A673 (cell line): ENCODE measurements around the gene CHKB. TPM values are rescaled to one million over a fixed set of nuclear protein-coding genes. Genes with fewer than 3 reads are reported as not detected.

Experiments
- BruUV-seq: library from RNA; stranded (reverse); fragments of 400-500 nt; replicated peaks from 2 replicates; lab custom pipeline; 2021; lab: Mats Ljungman, UMichigan
- CTCF ChIA-PET: fragments of 300-600 bp; sonication (Branson Sonifier 250); formaldehyde crosslinking; loops from one replicate; lab custom pipeline; 2022; ENCODE audit warnings: antibody characterized with exemption; lab: Charles Lee
- POLR2A ChIA-PET: fragments of 300-600 bp; sonication (Branson Sonifier 250); formaldehyde crosslinking; loops from one replicate; lab custom pipeline; 2022; ENCODE audit warnings: antibody characterized with exemption; ENCODE audit not compliant: low non-redundant PET; lab: Charles Lee
- DNase-seq: peaks from one replicate; pipeline ENCODE4 v3.0.0-alpha.2; 2015; ENCODE audit warnings: low spot score
- H3K27ac ChIP-seq: fragments of 200-600 bp; sonication (generic); 2 replicates; pipeline ENCODE4 v1.5.1; 2016; ENCODE audit warnings: mixed run types, low read depth, mild to moderate bottlenecking, mixed read lengths, antibody characterized with exemption, low read length; ENCODE audit not compliant: poor library complexity, severe bottlenecking
- H3K27me3 ChIP-seq: fragments of 200-600 bp; sonication (generic); replicated peaks from 2 replicates; pipeline ENCODE4 v1.6.1; 2017; ENCODE audit warnings: mixed run types, low read depth, mild to moderate bottlenecking, mixed read lengths, antibody characterized with exemption, low read length; ENCODE audit not compliant: insufficient read depth, poor library complexity
- H3K36me3 ChIP-seq: fragments of 200-600 bp; sonication (generic); 2 replicates; pipeline ENCODE4 v1.6.1; 2016; ENCODE audit warnings: mixed run types, mild to moderate bottlenecking, mixed read lengths, antibody characterized with exemption, low read length; ENCODE audit not compliant: insufficient read depth, poor library complexity, severe bottlenecking
- H3K4me1 ChIP-seq: fragments of 200-600 bp; sonication (generic); 2 replicates; pipeline ENCODE4 v1.6.1; 2017; ENCODE audit warnings: mixed run types, mild to moderate bottlenecking, mixed read lengths, antibody characterized with exemption, low read length; ENCODE audit not compliant: insufficient read depth, poor library complexity, severe bottlenecking
- H3K4me3 ChIP-seq: fragments of 200-600 bp; sonication (generic); 2 replicates; pipeline ENCODE4 v1.5.1; 2016; ENCODE audit warnings: low read depth, mixed run types, mild to moderate bottlenecking, mixed read lengths, low read length; ENCODE audit not compliant: poor library complexity, severe bottlenecking
- H3K9me3 ChIP-seq: fragments of 200-600 bp; sonication (generic); 2 replicates; pipeline ENCODE4 v1.6.1; 2016; ENCODE audit warnings: mixed run types, low read depth, mild to moderate bottlenecking, mixed read lengths, antibody characterized with exemption, low read length; ENCODE audit not compliant: poor library complexity, severe bottlenecking
- CTCF ChIP-seq: fragments of 300-800, 200-600 bp; sonication (generic); conservative IDR thresholded peaks from 2 replicates; pipeline ENCODE4 v1.5.1; 2017; ENCODE audit warnings: low read depth, mild to moderate bottlenecking, antibody characterized with exemption, low read length, moderate library complexity, mixed read lengths
- EZH2 ChIP-seq: fragments of 200-600 bp; sonication (generic); IDR thresholded peaks from 2 replicates; pipeline ENCODE4 v1.6.1; 2017; ENCODE audit warnings: borderline replicate concordance, low read depth, mild to moderate bottlenecking, mixed read lengths, antibody characterized with exemption, low read length; ENCODE audit not compliant: poor library complexity, severe bottlenecking
- intact Hi-C: fragments of 100-400 bp; cut with micrococcal nuclease; formaldehyde crosslinking; loops from one replicate; pipeline ENCODE4 v1.10.0; 2022; ENCODE audit not compliant: unreplicated experiment
- total RNA-seq: library from RNA; stranded (reverse); gene quantifications from 2 replicates; pipeline ENCODE4 v1.2.3, GENCODE V29; 2021

CHKB gene
- total RNA-seq, 1 experiment from 2014 or later = 47.6 TPM

GRCh38 chr22:50622723-50623327 is 40.2 kb upstream of the CHKB start:
- Histone ChIP-seq H3K36me3 (no peaks in the 10 kb centered on the region), H3K27ac (no peak overlapping the region), H3K9me3 (no peaks in the 10 kb centered on the region), H3K4me1 (peaks cover 19% of the 10 kb centered on the region), H3K4me3 (no peak overlapping the region), H3K27me3 (no peaks in the 10 kb centered on the region)
- POLR2A ChIA-PET = interaction anchor here (0.6 kb wide), 1 partner anchor 52 kb away, joined by 4 read pairs; no protein-coding TSS in a partner anchor
- CTCF ChIA-PET = no interaction called here
- no peak for DNase-seq
- no peak for TF ChIP-seq EZH2
- TF ChIP-seq CTCF = no peak
- intact Hi-C loops = loop anchor here (5.0 kb wide), 2 partner anchors 69 to 476 kb away; no protein-coding TSS in a partner anchor
- BruUV-seq = no TSS peak

- no peak overlapping the region for H3K4me3 ChIP-seq
- no peak for DNase-seq
- BruUV-seq = no TSS peak
- H3K4me1 ChIP-seq = peaks cover 15% of the 10 kb centered on the region
- POLR2A ChIA-PET = no interaction called here
- no peaks in the 10 kb centered on the region for H3K9me3 ChIP-seq
- CTCF ChIA-PET = no interaction called here
- H3K27me3 ChIP-seq = no peaks in the 10 kb centered on the region
- intact Hi-C loops = loop anchor here (5.0 kb wide), 2 partner anchors 70 to 475 kb away; no protein-coding TSS in a partner anchor
- no peak overlapping the region for H3K27ac ChIP-seq
- TF ChIP-seq EZH2 (no peak), CTCF (peak; percentile 40; the same call in 1 of the 2 replicates)
- H3K36me3 ChIP-seq = no peaks in the 10 kb centered on the region
These were observed 39.5 kb upstream of the CHKB start for GRCh38 chr22:50621948-50622722.

- Histone ChIP-seq H3K27me3 (no peaks in the 10 kb centered on the region), H3K36me3 (no peaks in the 10 kb centered on the region), H3K9me3 (no peaks in the 10 kb centered on the region), H3K27ac (no peak overlapping the region), H3K4me3 (peak overlapping the region; percentile 39), H3K4me1 (peaks cover 14% of the 10 kb centered on the region)
- intact Hi-C loops = loop anchor here (5.0 kb wide), 2 partner anchors 71 to 474 kb away; no protein-coding TSS in a partner anchor
- POLR2A ChIA-PET = no interaction called here
- TF ChIP-seq EZH2 (no peak), CTCF (no peak)
- no peak for DNase-seq
- CTCF ChIA-PET = no interaction called here
- no TSS peak for BruUV-seq
These were observed 38.8 kb upstream of the CHKB start for GRCh38 chr22:50621356-50621880.
